NCI-H2029 (cell line): ENCODE results near the gene PLBD2.
A peak's percentile ranks its signal among the peaks of the same experiment; 100 is the strongest.

Experiments used
- DNase-seq: peaks from one replicate; lab custom pipeline; 2025; lab: John Stamatoyannopoulos, UW

The PLBD2 gene

GRCh38 chr12:113369391-113369985 lies 11.1 kb downstream of the PLBD2 start:
- DNase-seq, result no peak

GRCh38 chr12:113370923-113371682 lies 12.7 kb downstream of the PLBD2 start:
- DNase-seq, result no peak

GRCh38 chr12:113371808-113372207 lies 13.4 kb downstream of the PLBD2 start:
- no peak for DNase-seq

GRCh38 chr12:113372371-113372770 lies 14.0 kb downstream of the PLBD2 start:
- DNase-seq, result no peak

GRCh38 chr12:113373440-113373839 lies 15.1 kb downstream of the PLBD2 start:
- no peak for DNase-seq

- DNase-seq, result peak; percentile 3
Observed at GRCh38 chr12:113373969-113374368, 15.6 kb downstream of the PLBD2 start.

- no peak for DNase-seq
Observed at GRCh38 chr12:113374823-113375428, 16.5 kb downstream of the PLBD2 start.

- no peak for DNase-seq
Observed at GRCh38 chr12:113378291-113378690, 19.9 kb downstream of the PLBD2 start.

- DNase-seq, result no peak
Observed at GRCh38 chr12:113381220-113381619, 22.8 kb downstream of the PLBD2 start.

- DNase-seq, result no peak
Observed at GRCh38 chr12:113382206-113382605, 23.8 kb downstream of the PLBD2 start.

GRCh38 chr12:113384778-113385177 lies 26.4 kb downstream of the PLBD2 start:
- no peak for DNase-seq

GRCh38 chr12:113385282-113385882 lies 27.0 kb downstream of the PLBD2 start:
- DNase-seq, result no peak

- DNase-seq, result no peak
Observed at GRCh38 chr12:113386866-113387566, 28.6 kb downstream of the PLBD2 start.

GRCh38 chr12:113387631-113388030 lies 29.2 kb downstream of the PLBD2 start:
- no peak for DNase-seq

- no peak for DNase-seq
Observed at GRCh38 chr12:113388351-113388750, 30.0 kb downstream of the PLBD2 start.

GRCh38 chr12:113390064-113391043 lies 32.0 kb downstream of the PLBD2 start:
- no peak for DNase-seq

GRCh38 chr12:113391145-113391544 lies 32.8 kb downstream of the PLBD2 start:
- no peak for DNase-seq

- DNase-seq, result no peak
Observed at GRCh38 chr12:113391650-113392337, 33.4 kb downstream of the PLBD2 start.

- no peak for DNase-seq
Observed at GRCh38 chr12:113392520-113392919, 34.1 kb downstream of the PLBD2 start.

- no peak for DNase-seq
Observed at GRCh38 chr12:113392988-113393579, 34.7 kb downstream of the PLBD2 start.
